Pons (tissue), 1 donor: ENCODE measurements around the gene ZNF638.
"Not testable (repeated sequence)": the region's sequence is repeated elsewhere in the genome, so short reads cannot be mapped to it uniquely, and the experiment has no call there.

ENCODE experiments used
- DNase-seq: peaks from one replicate; pipeline ENCODE4 v3.0.0-alpha.2; 2016; ENCODE audit warnings: low spot score

The ZNF638 gene, protein sequence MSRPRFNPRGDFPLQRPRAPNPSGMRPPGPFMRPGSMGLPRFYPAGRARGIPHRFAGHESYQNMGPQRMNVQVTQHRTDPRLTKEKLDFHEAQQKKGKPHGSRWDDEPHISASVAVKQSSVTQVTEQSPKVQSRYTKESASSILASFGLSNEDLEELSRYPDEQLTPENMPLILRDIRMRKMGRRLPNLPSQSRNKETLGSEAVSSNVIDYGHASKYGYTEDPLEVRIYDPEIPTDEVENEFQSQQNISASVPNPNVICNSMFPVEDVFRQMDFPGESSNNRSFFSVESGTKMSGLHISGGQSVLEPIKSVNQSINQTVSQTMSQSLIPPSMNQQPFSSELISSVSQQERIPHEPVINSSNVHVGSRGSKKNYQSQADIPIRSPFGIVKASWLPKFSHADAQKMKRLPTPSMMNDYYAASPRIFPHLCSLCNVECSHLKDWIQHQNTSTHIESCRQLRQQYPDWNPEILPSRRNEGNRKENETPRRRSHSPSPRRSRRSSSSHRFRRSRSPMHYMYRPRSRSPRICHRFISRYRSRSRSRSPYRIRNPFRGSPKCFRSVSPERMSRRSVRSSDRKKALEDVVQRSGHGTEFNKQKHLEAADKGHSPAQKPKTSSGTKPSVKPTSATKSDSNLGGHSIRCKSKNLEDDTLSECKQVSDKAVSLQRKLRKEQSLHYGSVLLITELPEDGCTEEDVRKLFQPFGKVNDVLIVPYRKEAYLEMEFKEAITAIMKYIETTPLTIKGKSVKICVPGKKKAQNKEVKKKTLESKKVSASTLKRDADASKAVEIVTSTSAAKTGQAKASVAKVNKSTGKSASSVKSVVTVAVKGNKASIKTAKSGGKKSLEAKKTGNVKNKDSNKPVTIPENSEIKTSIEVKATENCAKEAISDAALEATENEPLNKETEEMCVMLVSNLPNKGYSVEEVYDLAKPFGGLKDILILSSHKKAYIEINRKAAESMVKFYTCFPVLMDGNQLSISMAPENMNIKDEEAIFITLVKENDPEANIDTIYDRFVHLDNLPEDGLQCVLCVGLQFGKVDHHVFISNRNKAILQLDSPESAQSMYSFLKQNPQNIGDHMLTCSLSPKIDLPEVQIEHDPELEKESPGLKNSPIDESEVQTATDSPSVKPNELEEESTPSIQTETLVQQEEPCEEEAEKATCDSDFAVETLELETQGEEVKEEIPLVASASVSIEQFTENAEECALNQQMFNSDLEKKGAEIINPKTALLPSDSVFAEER (N-terminal part only)

DNA sequence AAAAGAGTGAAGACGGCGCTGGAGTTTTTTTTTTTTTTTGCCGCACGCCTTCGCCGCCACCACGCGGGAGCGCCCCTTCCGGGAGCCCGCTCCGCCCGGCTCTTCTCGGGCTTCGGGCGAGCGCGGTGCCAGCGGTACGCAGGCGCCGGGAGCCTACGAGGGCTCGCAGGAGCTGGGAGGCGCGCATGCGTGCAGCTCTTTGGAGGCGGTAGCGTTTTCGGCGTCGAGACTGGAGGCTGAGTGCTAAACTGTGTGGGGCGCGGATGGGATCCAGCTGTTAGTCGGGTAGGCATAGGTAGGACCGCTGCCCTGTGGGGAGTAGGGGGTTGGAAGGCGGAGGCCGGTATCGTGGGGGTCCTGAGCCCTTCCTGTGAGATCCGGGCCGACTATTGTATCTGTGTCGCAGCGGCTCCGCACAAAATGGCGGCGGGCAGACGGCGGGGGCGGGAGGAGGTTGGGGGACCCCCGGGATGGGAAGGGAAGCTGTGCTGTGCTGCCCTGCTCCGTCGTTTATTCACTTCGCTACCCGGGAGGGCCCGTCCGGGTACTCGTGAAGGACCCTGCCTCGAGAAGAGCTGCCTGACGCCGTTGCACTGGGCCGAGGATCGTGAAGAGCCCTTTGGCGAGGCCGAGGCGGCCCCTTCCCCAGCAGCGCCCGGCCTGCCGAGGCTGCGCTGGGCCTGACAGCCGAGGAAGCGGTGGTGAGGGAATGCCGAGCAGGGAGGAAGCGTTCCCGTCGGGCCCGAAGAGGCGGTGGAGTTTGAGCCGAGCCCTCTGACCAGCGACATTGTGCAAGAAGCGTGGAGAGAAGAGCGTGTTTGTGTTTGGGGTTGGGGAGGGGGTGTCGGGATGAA is at the start of gene ZNF638:
TSS of gene ZNF638 (plus strand) at position 202 of the 854 bp plus-strand sequence. CDS start 17,173 bp downstream, outside the sequence.
- DNase-seq: peak; percentile 92

DNA sequence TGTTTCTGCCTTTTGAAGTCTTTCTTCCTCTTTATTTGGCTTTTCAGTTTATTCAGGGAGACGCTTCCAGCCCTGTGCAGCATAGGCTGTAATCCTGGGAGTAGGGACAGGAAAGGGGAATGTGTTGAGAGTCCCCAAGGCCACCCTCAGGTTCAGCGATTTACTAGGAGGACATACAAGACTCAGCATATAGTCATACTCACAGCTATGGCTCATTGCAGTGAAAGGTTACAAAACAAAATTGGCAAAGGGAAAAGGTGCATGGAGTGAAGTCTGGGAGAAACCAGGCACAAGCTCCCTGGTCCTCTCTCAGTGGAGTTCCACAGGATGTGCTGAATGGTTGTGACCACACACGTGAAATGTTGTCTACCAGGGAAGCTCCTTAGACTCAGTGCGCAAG is 49.6 kb upstream of the ZNF638 start:
- no peak for DNase-seq

DNA sequence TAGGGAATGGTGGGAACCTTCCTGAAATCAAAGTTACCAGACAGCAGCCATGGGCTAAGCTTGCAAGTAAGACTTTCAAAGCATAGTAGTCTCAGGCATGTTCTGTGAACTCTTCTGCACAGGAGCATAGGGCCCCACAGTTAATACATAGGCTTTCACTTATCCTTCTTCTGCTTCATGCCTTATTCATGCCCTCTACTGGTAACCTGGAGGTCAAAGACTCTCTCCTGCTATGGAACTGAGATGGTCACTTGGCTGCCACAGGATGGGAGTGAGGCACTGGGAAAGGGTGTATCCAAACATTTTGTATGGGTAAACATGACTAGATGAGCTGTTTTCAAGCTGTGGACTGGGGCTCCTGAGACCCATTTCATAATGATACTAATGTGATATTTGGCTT is 49.1 kb upstream of the ZNF638 start:
- peak; percentile 55 for DNase-seq

DNA sequence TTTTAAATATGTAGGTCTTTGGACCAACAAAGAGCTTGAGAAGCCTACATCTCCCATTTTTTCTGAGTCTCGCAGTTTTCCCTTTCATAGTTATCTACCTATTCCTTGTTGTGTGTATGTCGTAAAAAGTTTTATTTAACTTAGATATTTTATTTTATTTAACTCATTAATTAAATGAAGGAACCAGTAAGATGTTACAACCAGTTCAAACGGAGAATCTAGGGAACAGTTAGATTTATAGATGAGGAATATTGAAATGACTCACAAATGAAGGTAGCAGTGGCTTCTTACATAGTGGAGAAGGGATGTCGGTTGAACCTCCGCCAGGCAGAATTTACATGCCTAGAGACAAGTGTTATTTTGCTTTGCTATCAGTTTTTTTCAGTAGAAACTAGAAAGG is 48.5 kb upstream of the ZNF638 start:
- no peak for DNase-seq

DNA sequence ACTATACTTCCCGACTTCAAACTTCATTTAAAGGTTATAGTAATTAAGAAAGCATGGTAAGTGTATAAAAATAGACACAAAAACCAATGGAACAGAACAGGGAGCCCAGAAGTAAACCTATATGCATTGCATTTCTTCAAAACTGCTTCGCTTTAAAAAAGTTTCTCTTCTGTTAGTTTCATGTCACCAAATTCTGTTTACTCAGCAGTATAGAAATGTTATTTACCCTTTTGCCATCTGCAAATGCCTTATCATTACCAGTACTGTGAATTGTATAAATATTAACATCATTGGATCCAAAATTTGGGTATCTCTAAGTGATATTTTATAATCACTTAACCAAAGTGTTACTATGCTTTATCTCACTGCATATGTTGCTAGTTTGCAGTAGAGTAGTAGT is 45.9 kb upstream of the ZNF638 start:
- no peak for DNase-seq

DNA sequence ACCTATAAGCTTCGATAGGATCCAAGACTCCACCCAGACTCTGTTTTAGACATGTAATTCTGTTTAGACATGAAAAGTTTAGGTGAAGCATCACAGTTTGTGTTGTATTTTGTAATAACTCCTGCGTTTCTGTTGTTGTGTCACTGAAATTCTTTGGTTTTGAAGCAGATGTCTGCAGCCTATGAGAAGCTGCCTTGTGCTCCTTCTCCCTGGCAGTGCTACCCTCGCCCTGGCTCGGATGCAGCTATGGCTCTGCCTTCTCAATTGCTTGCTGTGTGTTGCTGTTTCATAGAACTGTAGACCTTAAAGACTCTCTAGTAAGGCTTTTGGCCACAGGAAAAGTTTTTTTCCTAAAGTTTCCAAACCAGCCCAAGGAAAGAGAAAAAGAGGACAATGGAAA is 40.2 kb upstream of the ZNF638 start:
- peak; percentile 96 for DNase-seq

DNA sequence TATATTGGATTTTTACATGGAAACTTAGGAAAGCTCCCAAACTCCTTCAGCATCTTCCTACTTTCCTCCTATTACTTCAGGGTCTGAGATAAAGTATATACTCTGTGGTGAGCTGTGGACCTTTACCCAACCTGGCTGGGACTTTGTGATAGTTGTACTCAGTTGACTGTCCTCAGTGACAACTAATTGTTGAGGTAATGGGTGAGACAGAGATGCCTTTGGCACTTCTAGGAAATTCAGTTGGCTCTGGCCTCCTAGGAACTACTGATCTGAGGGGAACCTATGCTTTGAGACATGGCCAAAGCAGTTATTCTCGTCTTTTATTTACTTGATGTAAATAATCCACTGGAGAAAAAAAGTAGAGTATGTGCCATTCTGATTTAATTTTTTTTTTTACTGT is 39.4 kb upstream of the ZNF638 start:
- DNase-seq: peak; percentile 41

DNA sequence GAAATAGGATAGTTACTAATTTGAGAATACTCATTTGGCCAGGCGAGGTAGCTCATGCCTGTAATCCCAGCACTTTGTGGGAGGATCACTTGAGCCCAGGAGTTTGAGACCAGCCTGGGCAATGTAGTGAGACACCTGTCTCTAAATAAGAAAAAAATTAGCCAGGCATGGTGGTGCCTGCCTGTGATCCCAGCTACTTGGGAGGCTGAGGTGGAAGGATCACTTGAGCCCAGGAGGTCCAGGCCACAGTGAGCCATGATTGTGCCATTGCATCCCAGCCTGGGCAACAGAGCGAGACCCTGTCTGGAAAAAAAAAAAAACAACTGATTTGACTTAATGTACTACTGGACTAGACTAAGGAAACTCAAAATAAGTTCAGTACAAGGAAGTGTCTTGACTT is 32.7 kb upstream of the ZNF638 start:
- no peak for DNase-seq

DNA sequence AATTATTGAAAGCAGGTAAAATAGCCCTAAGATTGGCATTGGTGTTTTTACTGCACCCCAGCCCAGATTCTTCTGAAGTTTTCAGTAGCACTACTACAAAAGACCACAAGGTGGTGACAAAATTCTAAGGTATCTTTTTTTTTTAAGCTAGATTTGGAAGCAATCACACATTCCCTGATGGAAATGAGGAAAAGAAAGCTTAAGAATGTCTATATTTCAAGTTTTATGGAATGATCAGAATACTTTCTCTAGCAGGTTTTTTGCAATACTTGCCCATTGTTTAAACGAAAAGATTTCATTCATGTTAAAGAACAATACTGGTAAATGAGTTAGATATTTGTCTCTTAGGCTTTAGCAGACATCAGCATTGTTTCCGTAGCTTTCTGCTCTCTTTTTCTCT is 32.1 kb upstream of the ZNF638 start:
- DNase-seq: peak; percentile 50

DNA sequence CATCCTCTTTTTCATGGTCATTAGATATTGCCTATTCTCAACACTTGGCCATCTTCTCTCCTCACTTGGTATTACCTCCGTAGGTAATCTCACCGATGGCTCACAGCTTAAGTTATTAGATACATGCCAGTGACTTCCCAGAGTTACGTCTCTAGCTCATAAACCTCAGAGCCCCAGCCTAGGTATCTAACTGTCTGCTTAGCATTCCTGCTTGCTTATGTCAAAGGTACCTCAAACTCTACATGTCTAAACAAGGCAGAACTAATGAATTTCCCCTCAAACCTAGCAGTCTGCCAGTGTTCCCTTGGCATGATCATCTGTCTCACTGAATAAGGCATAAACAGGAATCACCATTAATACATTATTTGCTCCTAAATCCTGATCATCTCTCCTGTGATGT is 27.7 kb upstream of the ZNF638 start:
- DNase-seq: no peak

DNA sequence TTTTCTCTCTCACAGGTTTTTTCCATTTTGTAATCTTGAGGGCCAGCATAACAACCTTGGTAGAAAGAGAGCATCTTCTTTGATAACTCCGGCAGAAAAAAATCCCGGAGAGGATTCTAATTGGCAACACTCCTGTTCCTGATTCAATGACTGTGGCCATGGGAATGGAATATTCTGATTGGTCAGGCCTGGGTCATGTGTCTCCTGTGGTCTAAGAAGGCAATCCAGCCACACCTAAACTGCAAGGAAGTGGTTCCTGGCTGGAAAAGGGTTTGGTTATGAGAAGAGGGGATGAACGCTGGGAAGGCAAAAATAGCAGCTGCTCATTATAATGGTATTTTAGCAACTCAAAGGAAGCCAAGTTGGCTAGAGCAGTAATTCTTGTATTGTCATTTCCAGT is 24.8 kb upstream of the ZNF638 start:
- DNase-seq: no peak

DNA sequence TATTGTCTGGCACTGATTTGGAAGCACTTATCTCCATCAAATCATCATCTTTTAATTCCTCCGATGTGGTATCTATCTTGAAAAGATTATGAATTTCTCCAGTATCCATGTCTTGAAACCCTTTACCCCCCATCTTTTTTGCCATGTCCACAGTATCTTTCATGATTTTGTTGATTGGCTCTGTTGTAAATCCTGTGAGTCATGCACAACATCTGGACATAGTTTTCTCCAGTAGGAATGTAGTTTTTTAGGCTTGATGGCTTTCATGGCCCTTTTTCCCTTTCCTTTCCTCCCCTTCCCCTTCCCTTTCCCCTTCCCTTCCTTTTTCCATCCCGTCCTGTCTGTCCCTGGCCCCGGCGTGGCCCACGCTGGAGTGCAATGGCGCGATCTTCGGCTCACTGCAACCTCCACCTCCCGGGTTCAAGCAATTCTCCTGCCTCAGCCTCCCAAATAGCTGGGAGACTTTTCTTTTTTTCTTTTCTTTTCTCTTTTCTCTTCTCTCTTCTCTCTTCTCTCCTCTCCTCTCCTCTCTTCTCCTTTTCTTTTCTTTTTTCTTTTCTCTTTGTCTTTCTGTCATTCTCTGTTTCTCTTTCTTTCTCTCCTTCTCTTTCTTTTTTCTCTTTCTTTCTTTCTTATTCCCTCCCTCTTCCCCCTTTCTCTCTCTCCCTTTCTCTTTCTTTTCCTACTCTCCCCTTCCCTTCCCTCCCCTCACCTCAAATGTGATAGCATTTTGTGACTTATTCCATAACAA is 18.4 kb upstream of the ZNF638 start:
- no peak for DNase-seq

DNA sequence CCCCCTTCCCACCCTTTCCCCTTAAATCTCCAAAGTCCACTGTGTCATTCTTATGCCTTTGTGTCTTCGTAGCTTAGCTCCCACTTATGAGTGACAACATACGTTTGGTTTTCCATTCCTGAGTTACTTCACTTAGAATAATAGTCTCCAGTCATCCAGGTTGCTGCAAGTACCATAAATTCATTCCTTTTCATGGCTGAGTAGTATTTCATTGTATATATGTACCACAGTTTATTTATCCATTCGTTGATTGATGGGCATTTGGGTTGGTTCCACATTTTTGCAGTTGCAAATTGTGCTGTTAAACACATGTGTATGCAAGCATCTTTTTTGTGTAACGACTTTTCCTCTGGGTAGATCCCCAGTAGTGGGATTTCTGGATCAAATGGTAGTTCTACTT is 14.5 kb upstream of the ZNF638 start:
- DNase-seq: no peak

DNA sequence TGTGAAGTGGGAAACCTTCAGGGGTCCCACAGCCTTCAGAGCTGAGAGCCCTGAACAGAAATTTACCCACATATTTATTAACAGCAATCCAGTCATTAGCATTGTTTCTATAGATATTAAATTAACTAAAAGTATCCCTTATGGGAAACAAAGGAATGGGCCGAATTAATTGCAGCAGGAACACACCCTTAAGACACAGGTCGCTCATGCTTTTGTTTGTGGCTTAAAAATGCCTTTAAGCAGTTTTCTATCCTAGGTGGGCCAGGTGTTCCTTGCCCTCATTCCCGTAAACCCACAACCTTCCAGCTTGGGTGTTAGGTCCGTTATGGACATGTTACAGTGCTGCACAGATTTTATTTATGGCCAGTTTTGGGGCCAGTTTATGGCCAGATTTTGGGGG is 13.7 kb upstream of the ZNF638 start:
- not testable (repeated sequence) for DNase-seq

DNA sequence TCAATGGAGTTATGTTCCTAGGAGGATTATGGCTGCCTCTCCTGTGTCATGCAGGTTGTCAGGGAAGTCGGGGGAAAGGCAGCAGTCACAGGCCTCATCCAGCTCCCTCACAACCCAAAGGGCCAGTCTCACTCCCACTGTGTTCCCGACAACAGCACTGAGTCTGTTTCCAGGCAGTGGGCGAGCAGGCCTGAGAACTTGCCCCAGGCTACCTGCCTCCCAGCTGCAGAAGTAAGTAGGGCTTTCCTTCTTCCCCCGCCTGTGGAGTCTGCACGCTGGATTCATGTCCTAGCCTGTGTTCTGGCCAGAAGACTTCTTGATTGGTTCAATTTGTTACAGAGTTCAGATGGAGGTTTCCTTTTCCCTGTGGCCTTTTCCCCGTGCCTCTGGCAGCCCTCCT is 8.2 kb upstream of the ZNF638 start:
- DNase-seq: no peak

DNA sequence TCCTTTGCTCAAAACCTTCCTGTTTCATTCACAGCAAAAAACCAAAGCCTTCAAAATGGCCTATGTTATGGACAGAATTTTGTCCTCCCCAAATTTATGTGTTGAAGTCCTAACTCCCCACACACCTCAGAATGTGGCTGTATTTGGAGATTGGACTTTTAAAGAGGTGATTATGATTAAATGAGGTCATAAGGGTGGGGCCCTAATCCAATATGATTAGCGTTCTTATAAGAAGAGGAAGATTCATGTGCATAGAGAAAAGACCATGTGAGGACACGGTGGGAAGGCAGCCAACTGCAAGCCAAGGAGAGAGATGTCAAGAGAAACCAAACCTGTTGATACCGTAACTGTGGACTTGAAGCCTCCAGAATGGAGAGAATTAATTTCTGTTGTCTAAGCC is 4.6 kb upstream of the ZNF638 start:
- DNase-seq: no peak

DNA sequence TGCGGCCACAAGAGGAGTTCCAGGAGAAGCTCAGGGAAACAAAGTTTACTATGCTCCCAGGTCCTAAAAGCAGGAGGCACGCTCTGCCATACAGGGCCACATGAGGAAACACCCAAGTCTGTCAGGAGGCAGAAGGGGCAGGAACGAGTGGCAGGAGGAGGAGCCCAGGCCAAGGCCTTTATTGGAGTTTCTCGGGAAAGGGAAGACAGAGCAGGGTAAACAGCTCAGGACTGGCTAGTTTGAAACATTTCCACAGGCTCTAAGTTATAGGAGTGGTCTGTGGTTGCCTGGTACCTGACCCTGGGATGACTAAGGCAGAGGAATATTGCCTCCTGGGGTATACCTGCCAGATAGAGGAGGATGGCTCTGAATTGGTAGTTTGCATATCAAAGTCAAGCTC is 3.7 kb upstream of the ZNF638 start:
- no peak for DNase-seq

DNA sequence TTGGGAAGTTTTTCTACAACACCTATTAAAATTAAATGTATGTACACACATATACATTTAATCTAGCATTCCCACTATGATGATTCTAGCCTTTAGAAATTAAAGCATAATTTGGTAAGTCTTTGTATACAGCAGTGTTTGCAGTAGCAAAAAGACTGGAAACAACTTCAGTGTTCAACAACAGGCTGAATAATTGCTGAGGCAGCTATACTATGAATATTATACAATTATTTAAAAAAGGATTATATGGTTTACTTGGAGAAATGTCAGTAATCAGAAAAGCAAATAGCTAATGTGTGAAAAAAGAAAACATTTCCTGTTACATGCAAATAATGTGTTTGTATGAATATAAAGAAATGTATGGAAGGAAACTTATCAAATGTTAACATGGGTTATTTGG is 1.4 kb upstream of the ZNF638 start:
- no peak for DNase-seq

DNA sequence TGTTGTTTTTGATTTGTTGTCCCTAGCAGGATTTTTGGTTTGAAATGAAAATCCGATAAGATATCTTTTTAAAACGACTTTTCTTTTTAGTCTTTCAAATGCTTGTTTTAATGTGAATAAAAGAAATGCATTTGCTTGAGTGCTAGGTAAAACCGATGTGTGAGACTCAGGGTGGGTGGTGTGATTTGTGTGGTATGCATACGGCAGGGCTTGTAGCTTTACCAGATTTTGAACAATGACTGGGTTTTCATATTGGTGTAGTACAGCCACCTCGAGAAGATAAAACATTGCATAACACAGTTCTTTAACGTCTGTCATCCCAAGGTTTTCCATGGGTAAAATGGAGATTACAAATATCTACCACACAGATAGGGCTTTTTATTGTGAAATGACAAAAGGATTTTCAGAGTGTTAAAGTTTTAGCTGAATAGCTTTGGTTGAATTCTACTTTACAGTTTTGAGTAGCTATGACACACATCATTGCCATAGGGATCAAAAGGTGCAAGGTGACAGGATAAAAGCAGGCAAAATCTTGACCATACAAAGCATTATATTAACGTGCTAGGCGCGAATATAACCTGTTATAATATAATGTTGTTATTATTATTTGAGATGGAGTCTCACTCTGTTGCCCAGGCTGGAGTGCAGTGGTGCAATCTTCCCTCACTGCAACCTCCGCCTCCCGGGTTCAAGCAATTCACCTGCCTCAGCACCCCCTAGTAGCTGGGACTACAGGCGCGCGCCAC is 824 bp upstream of the ZNF638 start:
- DNase-seq: no peak

DNA sequence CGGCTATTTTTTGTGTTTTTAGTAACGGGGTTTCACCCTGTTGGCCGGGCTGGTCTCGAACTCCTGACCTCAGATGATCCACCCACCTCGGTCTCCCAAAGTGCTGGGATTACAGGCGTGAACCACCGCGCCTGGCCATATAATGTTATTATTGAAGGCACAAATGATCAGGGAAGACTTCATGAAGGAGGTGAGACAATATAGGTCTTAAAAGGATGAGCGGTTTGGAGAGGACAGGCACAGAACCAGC is 326 bp upstream of the ZNF638 start:
- DNase-seq: not testable (repeated sequence)
